HCT116 (cell line): ENCODE data around the gene LRRC3. TPM values are rescaled to one million over a fixed set of nuclear protein-coding genes. Genes with fewer than 3 reads are reported as not detected.

Experiments used
- ATAC-seq: fragments of 200-7000 bp; cut with Tn5 transposase; 2 replicates; pipeline ENCODE4 v1.9.1; 2020; ENCODE audit warnings: mild to moderate bottlenecking, moderate library complexity
- BruUV-seq: library from RNA; stranded (reverse); fragments of 400-500 nt; replicated peaks from 2 replicates; lab custom pipeline; 2021; lab: Mats Ljungman, UMichigan
- CTCF ChIA-PET: fragments of 300-600 bp; sonication (Branson Sonifier 250); formaldehyde crosslinking; loops from one replicate; lab custom pipeline; 2021; ENCODE audit warnings: antibody characterized with exemption; lab: Charles Lee
- POLR2A ChIA-PET: fragments of 300-600, 350-600 bp; sonication (Branson Sonifier 250); formaldehyde crosslinking; loops from one replicate; lab custom pipeline; 2021; ENCODE audit warnings: antibody characterized with exemption; lab: Charles Lee
- RAD21 ChIA-PET, 2 experiments: fragments of 300-600 bp; sonication (Branson Sonifier 250); formaldehyde crosslinking; loops; one replicate each; lab custom pipeline; 2023; ENCODE audit warnings: low total read pairs in 2 of 2; ENCODE audit not compliant: uncharacterized antibody in 2 of 2, unreplicated experiment in 2 of 2, low non-redundant PET in 1 of 2; lab: Charles Lee
- DNase-seq: peaks from one replicate; pipeline ENCODE4 v3.0.0-alpha.2; 2010; ENCODE audit warnings: low read depth, low spot score
- H2AFZ ChIP-seq: fragments of 200-600 bp; shearing (Covaris generic), sonication (generic); 2 replicates; pipeline ENCODE4 v1.6.1; 2017; ENCODE audit warnings: low read depth, mixed run types, mixed read lengths, antibody characterized with exemption, low read length; ENCODE audit not compliant: poor library complexity, severe bottlenecking
- H3K27ac ChIP-seq: 2 replicates; pipeline ENCODE4 v1.5.1; 2012; ENCODE audit warnings: low read depth, low read length
- H3K27me3 ChIP-seq: fragments of 200-600 bp; sonication (generic); 2 replicates; pipeline ENCODE4 v1.6.1; 2016; ENCODE audit warnings: mixed run types, low read length, mixed read lengths; ENCODE audit not compliant: insufficient read depth
- H3K36me3 ChIP-seq, 2 experiments: fragments of 200-500 bp in 1 of 2; fragments of 200-600 bp in 1 of 2; sonication (Bioruptor generic) in 1 of 2; sonication (generic) in 1 of 2; 2 replicates each; pipeline versions ENCODE4 v1.5.1 to v1.6.1; 2014 to 2016; ENCODE audit warnings: low read length in 2 of 2, inconsistent platforms in 1 of 2, mixed read lengths in 1 of 2, mixed run types in 1 of 2; ENCODE audit not compliant: insufficient read depth in 2 of 2, control insufficient read depth in 1 of 2
- H3K4me1 ChIP-seq, 2 experiments: fragments of 200-600 bp in 1 of 2; sonication (generic) in 1 of 2; 2 replicates each; pipeline versions ENCODE4 v1.5.1 to v1.6.1; 2012 to 2017; ENCODE audit warnings: low read length in 2 of 2, inconsistent platforms in 1 of 2, mild to moderate bottlenecking in 1 of 2, mixed read lengths in 1 of 2, mixed run types in 1 of 2, moderate library complexity in 1 of 2; ENCODE audit not compliant: insufficient read depth in 2 of 2, control insufficient read depth in 1 of 2
- H3K4me2 ChIP-seq: fragments of 200-600 bp; sonication (generic); 2 replicates; pipeline ENCODE4 v1.6.1; 2017; ENCODE audit warnings: mixed run types, low read length, mixed read lengths
- H3K4me3 ChIP-seq, 2 experiments: fragments of 200-600 bp in 1 of 2; sonication (generic) in 1 of 2; replicated peaks in 1 of 2; 2 replicates each; pipeline ENCODE4 v1.5.1; 2011 to 2016; ENCODE audit warnings: low read length in 2 of 2, control low read depth in 1 of 2, low read depth in 1 of 2, mild to moderate bottlenecking in 1 of 2, mixed read lengths in 1 of 2, mixed run types in 1 of 2
- H3K79me2 ChIP-seq: fragments of 200-600 bp; sonication (generic); 2 replicates; pipeline ENCODE4 v1.6.1; 2017; ENCODE audit warnings: mild to moderate bottlenecking, mixed run types, low read length, moderate library complexity, mixed read lengths; ENCODE audit not compliant: insufficient read depth
- H3K9ac ChIP-seq: fragments of 200-600 bp; sonication (generic); 2 replicates; pipeline ENCODE4 v1.6.1; 2016; ENCODE audit warnings: low read length, mixed read lengths
- H3K9me2 ChIP-seq: fragments of 200-600 bp; sonication (generic), shearing (Covaris generic); 2 replicates; pipeline ENCODE4 v1.6.1; 2017; ENCODE audit warnings: mixed run types, mild to moderate bottlenecking, moderate library complexity; ENCODE audit not compliant: insufficient read depth
- H3K9me3 ChIP-seq, 2 experiments: fragments of 200-500 bp in 1 of 2; fragments of 200-600 bp in 1 of 2; sonication (Bioruptor generic) in 1 of 2; sonication (generic) in 1 of 2; 2 replicates each; pipeline ENCODE4 v1.6.1; 2014 to 2017; ENCODE audit warnings: low read length in 2 of 2, mixed read lengths in 2 of 2, inconsistent platforms in 1 of 2, low read depth in 1 of 2, mild to moderate bottlenecking in 1 of 2, mixed run types in 1 of 2, moderate library complexity in 1 of 2; ENCODE audit not compliant: control insufficient read depth in 1 of 2, insufficient read depth in 1 of 2
- H4K20me1 ChIP-seq: fragments of 200-600 bp; sonication (generic), shearing (Covaris generic); 2 replicates; pipeline ENCODE4 v1.6.1; 2017; ENCODE audit warnings: mixed run types, mild to moderate bottlenecking, moderate library complexity; ENCODE audit not compliant: insufficient read depth
- CBX3 ChIP-seq: IDR thresholded peaks from 2 replicates; pipeline ENCODE4 v1.6.1; 2012; ENCODE audit warnings: low read depth
- CEBPB ChIP-seq: IDR thresholded peaks from 2 replicates; pipeline ENCODE4 v1.6.1; 2012; ENCODE audit warnings: low read depth
- ELF1 ChIP-seq: IDR thresholded peaks from 2 replicates; pipeline ENCODE4 v1.6.1; 2012; ENCODE audit warnings: low read depth, borderline replicate concordance
- EZH2 ChIP-seq: fragments of 200-600 bp; sonication (generic); IDR thresholded peaks from 2 replicates; pipeline ENCODE4 v1.6.1; 2017; ENCODE audit warnings: antibody characterized with exemption, mixed run types
- FOSL1 ChIP-seq: IDR thresholded peaks from 2 replicates; pipeline ENCODE4 v1.6.1; 2012; ENCODE audit warnings: low read depth
- POLR2A ChIP-seq: IDR thresholded peaks from 2 replicates; pipeline ENCODE4 v1.7.0; 2011; ENCODE audit warnings: borderline replicate concordance; ENCODE audit not compliant: insufficient read depth, insufficient read length; ENCODE audit errors: extremely low read depth
- POLR2AphosphoS5 ChIP-seq: IDR thresholded peaks from 2 replicates; pipeline ENCODE4 v1.6.1; 2011; ENCODE audit warnings: mild to moderate bottlenecking, low read depth, low read length, moderate library complexity
- RAD21 ChIP-seq: IDR thresholded peaks from 2 replicates; pipeline ENCODE4 v1.6.1; 2012; ENCODE audit warnings: low read depth, mild to moderate bottlenecking
- SIN3A ChIP-seq: IDR thresholded peaks from 2 replicates; pipeline ENCODE4 v1.6.1; 2012; ENCODE audit warnings: low read depth
- YY1 ChIP-seq: IDR thresholded peaks from 2 replicates; pipeline ENCODE4 v1.6.1; 2011; ENCODE audit warnings: low read length, low read depth, moderate library complexity, mild to moderate bottlenecking; ENCODE audit not compliant: insufficient replicate concordance; ENCODE audit errors: extremely low read depth
- ZFX ChIP-seq: fragments of 450-650 bp; IDR thresholded peaks from 2 replicates; pipeline ENCODE4 v1.6.1; 2017
- ZNF274 ChIP-seq: fragments of 200-500 bp; sonication (Bioruptor generic); IDR thresholded peaks from 2 replicates; pipeline ENCODE4 v1.6.1; 2014; ENCODE audit warnings: mild to moderate bottlenecking, low read depth, low read length, inconsistent platforms
- intact Hi-C: fragments of 100-400 bp; cut with micrococcal nuclease; formaldehyde crosslinking; loops from 2 replicates; pipeline ENCODE4 v1.10.0; 2022
- total RNA-seq: library from RNA; stranded (reverse); gene quantifications from one replicate; pipeline ENCODE4 v1.2.1, GENCODE V29; 2021; ENCODE audit not compliant: unreplicated experiment
- TF ChIP-seq, protein P1 (sequence below): IDR thresholded peaks from 2 replicates; pipeline ENCODE4 v1.6.1; 2012
- TF ChIP-seq, protein P2 (sequence below): IDR thresholded peaks from 2 replicates; pipeline ENCODE4 v1.6.1; 2012
- TF ChIP-seq, protein P3 (sequence below), 3 experiments: fragments of 200-600 bp in 1 of 3; sonication (generic) in 1 of 3; IDR thresholded peaks in 2 of 3; conservative IDR thresholded peaks in 1 of 3; 2 replicates each; pipeline ENCODE4 v1.5.1; 2012 to 2017; ENCODE audit warnings: low read depth in 2 of 3, low read length in 2 of 3, antibody characterized with exemption in 1 of 3, borderline replicate concordance in 1 of 3, control low read depth in 1 of 3, mild to moderate bottlenecking in 1 of 3, mixed read lengths in 1 of 3, mixed run types in 1 of 3, moderate library complexity in 1 of 3; ENCODE audit not compliant: insufficient read depth in 1 of 3

The LRRC3 gene
- total RNA-seq, 1 experiment from 2014 or later: 7.5 TPM

DNA sequence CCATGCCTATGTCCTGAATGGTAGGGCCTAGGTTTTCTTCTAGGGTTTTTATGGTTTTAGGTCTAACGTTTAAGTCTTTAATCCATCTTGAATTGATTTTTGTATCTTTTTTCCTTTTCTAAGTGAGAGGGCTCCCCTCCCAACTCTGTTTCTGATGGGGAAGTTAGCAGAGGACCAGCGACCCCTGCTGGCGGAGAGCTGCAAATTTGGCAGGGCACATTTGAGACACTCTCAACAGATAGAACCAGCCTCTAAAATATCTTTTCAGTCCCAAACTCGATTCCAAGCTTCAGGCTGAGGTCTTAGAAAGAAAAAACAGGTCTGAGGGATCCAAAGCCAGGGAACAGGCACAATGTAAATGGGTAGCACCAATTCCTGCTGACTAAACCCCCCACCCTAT, 32.5 kb downstream of the LRRC3 start:
- ChIA-PET POLR2A (no interaction called here), RAD21 (no interaction called here)
- DNase-seq: peak; percentile 28
- no peaks in the 10 kb centered on the region for H3K79me2 ChIP-seq
- no peak overlapping the region for H3K9ac ChIP-seq
- no peaks in the 10 kb centered on the region for H3K27me3 ChIP-seq
- H3K4me3 ChIP-seq: no peak overlapping the region
- H2AFZ ChIP-seq: no peak overlapping the region
- H3K9me3 ChIP-seq: peaks cover 4 to 6% of the 10 kb centered on the region in 2 experiments; a peak in 2 of 4 replicates
- no peaks in the 10 kb centered on the region for H3K36me3 ChIP-seq
- intact Hi-C loops: no loop called here
- no peaks in the 10 kb centered on the region for H3K9me2 ChIP-seq
- peak; percentile 55; the same call in 1 of the 2 replicates for ATAC-seq
- peaks cover 0 to 5% of the 10 kb centered on the region in 2 experiments; a peak in 1 of 4 replicates for H3K4me1 ChIP-seq
- TF ChIP-seq, protein P1, sequence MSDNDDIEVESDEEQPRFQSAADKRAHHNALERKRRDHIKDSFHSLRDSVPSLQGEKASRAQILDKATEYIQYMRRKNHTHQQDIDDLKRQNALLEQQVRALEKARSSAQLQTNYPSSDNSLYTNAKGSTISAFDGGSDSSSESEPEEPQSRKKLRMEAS: no peak
- TF ChIP-seq FOSL1 (no peak), ZFX (no peak), POLR2A (no peak), RAD21 (peak; percentile 50), POLR2AphosphoS5 (no peak), CBX3 (no peak), ELF1 (no peak), YY1 (no peak), ZNF274 (no peak), SIN3A (no peak), EZH2 (no peak), CEBPB (no peak)
- TF ChIP-seq, protein P2, sequence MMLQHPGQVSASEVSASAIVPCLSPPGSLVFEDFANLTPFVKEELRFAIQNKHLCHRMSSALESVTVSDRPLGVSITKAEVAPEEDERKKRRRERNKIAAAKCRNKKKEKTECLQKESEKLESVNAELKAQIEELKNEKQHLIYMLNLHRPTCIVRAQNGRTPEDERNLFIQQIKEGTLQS: no peak
- TF ChIP-seq, protein P3, sequence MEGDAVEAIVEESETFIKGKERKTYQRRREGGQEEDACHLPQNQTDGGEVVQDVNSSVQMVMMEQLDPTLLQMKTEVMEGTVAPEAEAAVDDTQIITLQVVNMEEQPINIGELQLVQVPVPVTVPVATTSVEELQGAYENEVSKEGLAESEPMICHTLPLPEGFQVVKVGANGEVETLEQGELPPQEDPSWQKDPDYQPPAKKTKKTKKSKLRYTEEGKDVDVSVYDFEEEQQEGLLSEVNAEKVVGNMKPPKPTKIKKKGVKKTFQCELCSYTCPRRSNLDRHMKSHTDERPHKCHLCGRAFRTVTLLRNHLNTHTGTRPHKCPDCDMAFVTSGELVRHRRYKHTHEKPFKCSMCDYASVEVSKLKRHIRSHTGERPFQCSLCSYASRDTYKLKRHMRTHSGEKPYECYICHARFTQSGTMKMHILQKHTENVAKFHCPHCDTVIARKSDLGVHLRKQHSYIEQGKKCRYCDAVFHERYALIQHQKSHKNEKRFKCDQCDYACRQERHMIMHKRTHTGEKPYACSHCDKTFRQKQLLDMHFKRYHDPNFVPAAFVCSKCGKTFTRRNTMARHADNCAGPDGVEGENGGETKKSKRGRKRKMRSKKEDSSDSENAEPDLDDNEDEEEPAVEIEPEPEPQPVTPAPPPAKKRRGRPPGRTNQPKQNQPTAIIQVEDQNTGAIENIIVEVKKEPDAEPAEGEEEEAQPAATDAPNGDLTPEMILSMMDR (IDR thresholded peaks at IDR 0.05 in 2 of 3, conservative IDR thresholded peaks at IDR 0.05 in 1 of 3; ENCODE audit: borderline replicate concordance in 1 of 3, insufficient read depth in 1 of 3, low read depth in 2 of 3, low read length in 2 of 3): peak in 2 of 3 experiments; percentile 81 to 84; a peak in 4 of 6 replicates
- TF ChIP-seq, all 23 proteins: peak for 2
- CTCF ChIA-PET: no interaction called here
- Histone ChIP-seq H3K4me2 (no peak overlapping the region), H4K20me1 (no peaks in the 10 kb centered on the region), H3K27ac (no peak overlapping the region)
- BruUV-seq: no TSS peak
